SK-N-MC (cell line): ENCODE data around the gene ANXA3.

Experiments
- EZH2 ChIP-seq: fragments of 200-600 bp; sonication (generic); IDR thresholded peaks from one replicate; pipeline ENCODE4 v1.6.1; 2017; ENCODE audit warnings: antibody characterized with exemption
- POLR2AphosphoS5 ChIP-seq: IDR thresholded peaks from 2 replicates; pipeline ENCODE4 v1.6.1; 2012; ENCODE audit warnings: mild to moderate bottlenecking, low read depth, low read length, borderline replicate concordance

GRCh38 chr4:78557841-78558240, 6.3 kb downstream of the ANXA3 start:
- TF ChIP-seq POLR2AphosphoS5 (no peak), EZH2 (no peak)
